ENCODE data around the gene ADGRL4. TPM values are rescaled to one million over a fixed set of nuclear protein-coding genes. Genes with fewer than 3 reads are reported as not detected.

The ADGRL4 gene
- total and polyA plus RNA-seq, 9 of the 15 experiments (the other 6 are each of a cell fraction or from before 2014, with no cell fraction given): not detected

DNA sequence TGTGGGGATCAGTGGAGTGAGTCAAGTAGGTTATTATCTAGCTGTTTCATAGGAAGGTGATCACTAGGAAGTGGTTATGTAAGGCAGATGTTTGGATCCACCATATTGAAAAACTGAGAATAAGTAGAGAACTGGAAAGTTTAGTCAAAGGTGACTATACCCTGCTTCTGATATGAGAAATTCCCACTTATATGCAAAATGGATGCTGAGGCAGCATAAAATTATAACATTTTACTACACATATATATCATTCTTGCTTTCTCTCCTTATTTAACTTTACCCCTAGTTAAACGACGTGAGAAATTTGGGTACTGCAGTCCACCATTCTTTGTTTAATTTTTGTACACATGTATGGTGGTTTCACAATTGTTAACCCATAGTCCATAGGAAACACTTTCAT lies 142.4 kb downstream of the ADGRL4 start:
- BruUV-seq (replicated peaks): no TSS peak
- H3K9ac ChIP-seq (ENCODE audit: insufficient read depth in 1 of 2, low read depth in 2 of 2, low read length in 2 of 2): no peak overlapping the region
- no peaks in the 10 kb centered on the region for H4K20me1 ChIP-seq (replicated peaks; ENCODE audit: control insufficient read depth, insufficient read depth, low read length)
- H3K27ac ChIP-seq (ENCODE audit: extremely low read depth, low read depth, low read length): no peak overlapping the region
- intact Hi-C loops (cut with micrococcal nuclease): no loop called here
- ChIA-PET CTCF (ENCODE audit: low intra/inter-chr PET ratio) (no interaction called here), POLR2A (no interaction called here)
- H3K9me3 ChIP-seq (replicated peaks; ENCODE audit: control insufficient read depth, insufficient read depth, low read depth, low read length): no peaks in the 10 kb centered on the region
- H3K9me1 ChIP-seq (ENCODE audit: control insufficient read depth, insufficient read depth, low read length): no peaks in the 10 kb centered on the region
- no peaks in the 10 kb centered on the region for H3K27me3 ChIP-seq (ENCODE audit: control insufficient read depth in 2 of 2, insufficient read depth in 2 of 2, low read length in 2 of 2)
- H3K36me3 ChIP-seq (ENCODE audit: control insufficient read depth, insufficient read depth, low read length): no peaks in the 10 kb centered on the region
- FAIRE-seq (no peak), ATAC-seq (no peak), DNase-seq (ENCODE audit: extremely low read depth in 1 of 4, low spot score in 3 of 4) (no peak)
- no peaks in the 10 kb centered on the region for H3K4me1 ChIP-seq (replicated peaks in 1 of 2; ENCODE audit: control insufficient read depth in 2 of 2, insufficient read depth in 2 of 2, low read length in 2 of 2)
- 0% methylated on average over 2 of the region's 2 CpGs for WGBS (ENCODE audit: insufficient coverage, low coverage, missing lambda C conversion rate)
- no peak overlapping the region for H3K4me2 ChIP-seq (ENCODE audit: insufficient read depth, low read length)
- no peak overlapping the region for H3K4me3 ChIP-seq
- no peaks in the 10 kb centered on the region for H3K79me2 ChIP-seq (ENCODE audit: control insufficient read depth, insufficient read depth, low read length)
- in situ Hi-C loops (cut with MboI): no loop called here
- no peak overlapping the region for H2AFZ ChIP-seq (ENCODE audit: low read depth, low read length)
- TF ChIP-seq HDAC2 (IDR thresholded peaks at IDR 0.05) (no peak), HMG20B (CRISPR knock-in tag; IDR thresholded peaks at IDR 0.05) (no peak), ETV1 (tag; conservative IDR thresholded peaks at IDR 0.05; ENCODE audit: low read depth) (no peak), TFAM (CRISPR knock-in tag; conservative IDR thresholded peaks at IDR 0.05) (no peak), TEAD2 (tag; IDR thresholded peaks at IDR 0.05) (no peak), ZNF551 (CRISPR knock-in tag; IDR thresholded peaks at IDR 0.05) (no peak), ZNF311 (CRISPR knock-in tag; IDR thresholded peaks at IDR 0.05) (no peak), KDM2B (CRISPR knock-in tag; IDR thresholded peaks at IDR 0.05) (no peak), ZNF780A (CRISPR knock-in tag; IDR thresholded peaks at IDR 0.05) (no peak), KLF13 (tag; IDR thresholded peaks at IDR 0.05; ENCODE audit: borderline replicate concordance, low read depth) (no peak), STAG1 (CRISPR knock-in tag; IDR thresholded peaks at IDR 0.05; ENCODE audit: borderline replicate concordance) (no peak)
- TF ChIP-seq, protein P1, sequence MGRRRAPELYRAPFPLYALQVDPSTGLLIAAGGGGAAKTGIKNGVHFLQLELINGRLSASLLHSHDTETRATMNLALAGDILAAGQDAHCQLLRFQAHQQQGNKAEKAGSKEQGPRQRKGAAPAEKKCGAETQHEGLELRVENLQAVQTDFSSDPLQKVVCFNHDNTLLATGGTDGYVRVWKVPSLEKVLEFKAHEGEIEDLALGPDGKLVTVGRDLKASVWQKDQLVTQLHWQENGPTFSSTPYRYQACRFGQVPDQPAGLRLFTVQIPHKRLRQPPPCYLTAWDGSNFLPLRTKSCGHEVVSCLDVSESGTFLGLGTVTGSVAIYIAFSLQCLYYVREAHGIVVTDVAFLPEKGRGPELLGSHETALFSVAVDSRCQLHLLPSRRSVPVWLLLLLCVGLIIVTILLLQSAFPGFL (CRISPR knock-in tag; IDR thresholded peaks at IDR 0.05): no peak
- TF ChIP-seq, protein P2, sequence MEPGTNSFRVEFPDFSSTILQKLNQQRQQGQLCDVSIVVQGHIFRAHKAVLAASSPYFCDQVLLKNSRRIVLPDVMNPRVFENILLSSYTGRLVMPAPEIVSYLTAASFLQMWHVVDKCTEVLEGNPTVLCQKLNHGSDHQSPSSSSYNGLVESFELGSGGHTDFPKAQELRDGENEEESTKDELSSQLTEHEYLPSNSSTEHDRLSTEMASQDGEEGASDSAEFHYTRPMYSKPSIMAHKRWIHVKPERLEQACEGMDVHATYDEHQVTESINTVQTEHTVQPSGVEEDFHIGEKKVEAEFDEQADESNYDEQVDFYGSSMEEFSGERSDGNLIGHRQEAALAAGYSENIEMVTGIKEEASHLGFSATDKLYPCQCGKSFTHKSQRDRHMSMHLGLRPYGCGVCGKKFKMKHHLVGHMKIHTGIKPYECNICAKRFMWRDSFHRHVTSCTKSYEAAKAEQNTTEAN (CRISPR knock-in tag; IDR thresholded peaks at IDR 0.05): no peak
- TF ChIP-seq, protein P3, sequence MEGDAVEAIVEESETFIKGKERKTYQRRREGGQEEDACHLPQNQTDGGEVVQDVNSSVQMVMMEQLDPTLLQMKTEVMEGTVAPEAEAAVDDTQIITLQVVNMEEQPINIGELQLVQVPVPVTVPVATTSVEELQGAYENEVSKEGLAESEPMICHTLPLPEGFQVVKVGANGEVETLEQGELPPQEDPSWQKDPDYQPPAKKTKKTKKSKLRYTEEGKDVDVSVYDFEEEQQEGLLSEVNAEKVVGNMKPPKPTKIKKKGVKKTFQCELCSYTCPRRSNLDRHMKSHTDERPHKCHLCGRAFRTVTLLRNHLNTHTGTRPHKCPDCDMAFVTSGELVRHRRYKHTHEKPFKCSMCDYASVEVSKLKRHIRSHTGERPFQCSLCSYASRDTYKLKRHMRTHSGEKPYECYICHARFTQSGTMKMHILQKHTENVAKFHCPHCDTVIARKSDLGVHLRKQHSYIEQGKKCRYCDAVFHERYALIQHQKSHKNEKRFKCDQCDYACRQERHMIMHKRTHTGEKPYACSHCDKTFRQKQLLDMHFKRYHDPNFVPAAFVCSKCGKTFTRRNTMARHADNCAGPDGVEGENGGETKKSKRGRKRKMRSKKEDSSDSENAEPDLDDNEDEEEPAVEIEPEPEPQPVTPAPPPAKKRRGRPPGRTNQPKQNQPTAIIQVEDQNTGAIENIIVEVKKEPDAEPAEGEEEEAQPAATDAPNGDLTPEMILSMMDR (IDR thresholded peaks at IDR 0.05 in 2 of 3, conservative IDR thresholded peaks at IDR 0.05 in 1 of 3; ENCODE audit: insufficient read depth in 2 of 3, low read depth in 1 of 3, low read length in 3 of 3): no peak
- TF ChIP-seq, protein P4, sequence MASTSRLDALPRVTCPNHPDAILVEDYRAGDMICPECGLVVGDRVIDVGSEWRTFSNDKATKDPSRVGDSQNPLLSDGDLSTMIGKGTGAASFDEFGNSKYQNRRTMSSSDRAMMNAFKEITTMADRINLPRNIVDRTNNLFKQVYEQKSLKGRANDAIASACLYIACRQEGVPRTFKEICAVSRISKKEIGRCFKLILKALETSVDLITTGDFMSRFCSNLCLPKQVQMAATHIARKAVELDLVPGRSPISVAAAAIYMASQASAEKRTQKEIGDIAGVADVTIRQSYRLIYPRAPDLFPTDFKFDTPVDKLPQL (IDR thresholded peaks at IDR 0.05; ENCODE audit: extremely low read depth, insufficient read length): no peak
- TF ChIP-seq, protein P5, sequence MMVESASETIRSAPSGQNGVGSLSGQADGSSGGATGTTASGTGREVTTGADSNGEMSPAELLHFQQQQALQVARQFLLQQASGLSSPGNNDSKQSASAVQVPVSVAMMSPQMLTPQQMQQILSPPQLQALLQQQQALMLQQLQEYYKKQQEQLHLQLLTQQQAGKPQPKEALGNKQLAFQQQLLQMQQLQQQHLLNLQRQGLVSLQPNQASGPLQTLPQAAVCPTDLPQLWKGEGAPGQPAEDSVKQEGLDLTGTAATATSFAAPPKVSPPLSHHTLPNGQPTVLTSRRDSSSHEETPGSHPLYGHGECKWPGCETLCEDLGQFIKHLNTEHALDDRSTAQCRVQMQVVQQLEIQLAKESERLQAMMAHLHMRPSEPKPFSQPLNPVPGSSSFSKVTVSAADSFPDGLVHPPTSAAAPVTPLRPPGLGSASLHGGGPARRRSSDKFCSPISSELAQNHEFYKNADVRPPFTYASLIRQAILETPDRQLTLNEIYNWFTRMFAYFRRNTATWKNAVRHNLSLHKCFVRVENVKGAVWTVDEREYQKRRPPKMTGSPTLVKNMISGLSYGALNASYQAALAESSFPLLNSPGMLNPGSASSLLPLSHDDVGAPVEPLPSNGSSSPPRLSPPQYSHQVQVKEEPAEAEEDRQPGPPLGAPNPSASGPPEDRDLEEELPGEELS (CRISPR knock-in tag; IDR thresholded peaks at IDR 0.05; ENCODE audit: borderline replicate concordance): no peak
